ENCODE measurements around the gene ABCA7. TPM values are rescaled to one million over a fixed set of nuclear protein-coding genes. Genes with fewer than 3 reads are reported as not detected.

The ABCA7 gene
- total and polyA plus RNA-seq, 2 of the 8 experiments (the other 6 are each of a cell fraction or from before 2014, with no cell fraction given) = 10.4 to 25.6 TPM

- no peak overlapping the region for H2BK12ac ChIP-seq (ENCODE audit: low read depth, low read length)
- peaks cover 0 to 27% (median 3%) of the 10 kb centered on the region in 4 experiments; a peak in 4 of 8 replicates for H3K36me3 ChIP-seq (ENCODE audit: control insufficient read depth in 2 of 4, insufficient read depth in 4 of 4, low read length in 3 of 4)
- H2BK120ac ChIP-seq (replicated peaks; ENCODE audit: low read depth, low read length) = no peak overlapping the region
- ChIA-PET CTCF (ENCODE audit: partially characterized antibody) (no interaction called here), POLR2A (ENCODE audit: partially characterized antibody) (interaction anchor here (0.7 to 16.4 kb wide), 8 partner anchors 9 to 35 kb away, joined by 3 to 509 read pairs (median 4); partner anchors contain the start of genes ABCA7, ARHGAP45, CNN2 and RNU6-2)
- no peaks in the 10 kb centered on the region for H3K27me3 ChIP-seq (replicated peaks in 1 of 4; ENCODE audit: control insufficient read depth in 3 of 4, extremely low read depth in 1 of 4, insufficient read depth in 3 of 4, low read length in 3 of 4)
- peaks cover 3% of the 10 kb centered on the region; the same call in 1 of the 2 replicates for H3K23me2 ChIP-seq (ENCODE audit: low read depth, low read length)
- H3K14ac ChIP-seq (ENCODE audit: insufficient read length) = no peak overlapping the region
- no peak overlapping the region for H2AK5ac ChIP-seq (ENCODE audit: low read depth, low read length)
- no peak overlapping the region for H3K23ac ChIP-seq (ENCODE audit: insufficient read length)
- H3K27ac ChIP-seq (ENCODE audit: low read depth, low read length) = no peak overlapping the region
- H3K9ac ChIP-seq (replicated peaks in 1 of 4; ENCODE audit: extremely low read depth in 1 of 4, low read depth in 3 of 4, low read length in 3 of 4) = no peak overlapping the region
- H2BK15ac ChIP-seq (ENCODE audit: low read length) = no peak overlapping the region
- H4K20me1 ChIP-seq (replicated peaks in 1 of 2; ENCODE audit: control insufficient read depth in 1 of 2, insufficient read depth in 2 of 2, low read length in 2 of 2) = no peaks in the 10 kb centered on the region
- H2BK5ac ChIP-seq (ENCODE audit: low read depth, low read length) = 0 out of 2 replicates have a peak overlapping the region, but pooled peaks have one; percentile 35
- H4K5ac ChIP-seq (ENCODE audit: insufficient read length, low read depth, low read length) = no peak overlapping the region
- no peak overlapping the region for H3K18ac ChIP-seq (ENCODE audit: extremely low read depth, low read length)
- no peak overlapping the region for H3K56ac ChIP-seq (replicated peaks; ENCODE audit: insufficient read length, low read depth, low read length)
- DNase-seq (ENCODE audit: low read depth in 1 of 2, low spot score in 2 of 2) (no peak), FAIRE-seq (no peak)
- H3K79me2 ChIP-seq (ENCODE audit: control insufficient read depth in 1 of 2, insufficient read depth in 2 of 2, low read length in 2 of 2) = no peaks in the 10 kb centered on the region
- H2AFZ ChIP-seq (ENCODE audit: low read length) = no peak overlapping the region
- WGBS, 2 experiments (ENCODE audit: extremely low coverage in 1 of 2, insufficient coverage in 1 of 2, insufficient read length in 1 of 2, insufficient replicate concordance in 2 of 2, low coverage in 1 of 2, low lambda C conversion rate in 2 of 2, missing lambda C conversion rate in 1 of 2) = 94% methylated on average over 29 of the region's 31 CpGs; no CpG with 5 or more reads in 1 of the 2 experiments
- H3K4ac ChIP-seq (replicated peaks; ENCODE audit: insufficient read length, low read depth, low read length) = no peak overlapping the region
- no peak overlapping the region for H2BK20ac ChIP-seq (ENCODE audit: low read length)
- H3K4me1 ChIP-seq (replicated peaks in 1 of 4; ENCODE audit: control insufficient read depth in 3 of 4, insufficient read depth in 4 of 4, low read length in 3 of 4) = no peaks in the 10 kb centered on the region
- H4K8ac ChIP-seq (ENCODE audit: extremely low read depth, insufficient read depth, low read length) = no peak overlapping the region
- H3K4me3 ChIP-seq (ENCODE audit: extremely low read depth in 1 of 4, insufficient read depth in 2 of 4, low read depth in 3 of 4, low read length in 4 of 4) = no peak overlapping the region
- no peak overlapping the region for H3K4me2 ChIP-seq (ENCODE audit: insufficient read depth in 1 of 2, low read depth in 2 of 2, low read length in 2 of 2)
- H3K79me1 ChIP-seq (ENCODE audit: low read depth, low read length) = no peaks in the 10 kb centered on the region
- H3K9me3 ChIP-seq (ENCODE audit: insufficient read depth in 2 of 2, low read depth in 1 of 2, low read length in 1 of 2) = peaks cover 6 to 28% of the 10 kb centered on the region in 2 experiments
- no peak overlapping the region for H4K91ac ChIP-seq (replicated peaks; ENCODE audit: insufficient read length, low read length)
- TF ChIP-seq KDM4A (IDR thresholded peaks at IDR 0.05; ENCODE audit: low read depth, low read length, severe bottlenecking) = no peak
- TF ChIP-seq EZH2 (IDR thresholded peaks at IDR 0.05; ENCODE audit: low read depth, low read length, severe bottlenecking) = no peak
- TF ChIP-seq MAX (IDR thresholded peaks at IDR 0.05) = no peak
- TF ChIP-seq POU5F1 (IDR thresholded peaks at IDR 0.05; ENCODE audit: low read depth, low read length) = no peak
- TF ChIP-seq TEAD4 (IDR thresholded peaks at IDR 0.05; ENCODE audit: low read depth, low read length) = no peak
- TF ChIP-seq RFX5 (IDR thresholded peaks at IDR 0.05; ENCODE audit: borderline replicate concordance, low read depth, low read length) = no peak
- TF ChIP-seq KDM5A (IDR thresholded peaks at IDR 0.05; ENCODE audit: low read length) = no peak
- TF ChIP-seq RXRA (IDR thresholded peaks at IDR 0.05; ENCODE audit: insufficient read depth, low read depth, low read length) = no peak
- no peak for TF ChIP-seq CHD1 (IDR thresholded peaks at IDR 0.05; ENCODE audit: low read depth, low read length)
- TF ChIP-seq HDAC2 (IDR thresholded peaks at IDR 0.05; ENCODE audit: borderline replicate concordance in 1 of 2, low read depth in 2 of 2, low read length in 2 of 2) = no peak
- TF ChIP-seq MAFK (IDR thresholded peaks at IDR 0.05; ENCODE audit: low read depth, low read length) = no peak
- no peak for TF ChIP-seq YY1 (IDR thresholded peaks at IDR 0.05; ENCODE audit: low read depth, low read length)
These were observed 11.3 kb downstream of the ABCA7 start for GRCh38 chr19:1050989-1051788.
